ENCODE results near the gene TMEM175. TPM values are rescaled to one million over a fixed set of nuclear protein-coding genes. Genes with fewer than 3 reads are reported as not detected.

The TMEM175 gene
- total RNA-seq, 4 donors from 2014 or later = 33.3 to 61.2 (median 39.0) TPM

DNA sequence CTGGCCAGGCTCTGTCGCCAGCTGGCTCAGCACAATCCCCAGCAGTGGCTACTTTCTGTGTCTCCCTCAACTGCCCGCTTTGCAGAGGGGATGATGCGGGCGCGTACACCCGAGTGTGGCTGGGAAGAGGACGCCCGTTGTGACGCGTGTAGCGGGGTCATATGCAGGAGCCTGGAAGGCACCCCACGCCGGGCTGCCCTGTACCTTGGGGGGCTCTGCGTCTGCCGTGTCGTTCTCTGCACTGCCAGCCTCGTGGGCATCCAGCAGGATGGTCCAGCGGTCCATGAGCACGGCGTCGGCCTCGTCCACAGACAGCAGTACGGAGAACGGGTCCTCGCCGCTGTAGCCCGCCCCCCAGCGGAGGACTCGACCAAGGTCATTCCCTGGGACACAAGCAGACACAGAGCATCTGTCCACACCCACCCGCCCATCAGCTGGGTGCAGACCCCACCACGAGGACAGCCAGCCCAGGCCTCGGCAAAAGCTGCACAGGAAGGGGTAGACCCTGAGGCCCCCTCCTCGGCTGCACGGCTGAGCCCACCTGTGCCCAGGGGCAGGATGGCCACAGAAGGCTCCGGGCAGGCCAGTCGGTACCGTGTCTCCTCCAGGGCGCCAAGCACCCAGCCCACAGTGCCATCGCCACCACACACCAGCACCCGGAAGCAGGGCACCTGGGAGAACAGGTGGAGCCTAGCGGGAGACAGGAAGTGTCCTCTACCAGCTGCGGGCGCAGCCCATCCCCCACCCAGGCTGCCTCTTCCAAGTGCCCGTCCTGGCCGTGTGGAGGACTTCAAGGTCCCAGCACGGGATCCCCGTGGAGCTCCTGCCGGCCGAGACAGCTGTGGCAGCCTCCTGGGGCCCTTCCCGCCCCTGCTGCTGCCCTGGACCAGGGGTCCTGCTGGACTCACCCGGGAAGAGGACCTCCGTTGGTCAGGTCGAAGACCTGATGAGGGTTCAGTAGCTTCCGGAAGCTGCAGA is 30.3 kb downstream of the TMEM175 start:
- Histone ChIP-seq H3K9me3 (no peaks in the 10 kb centered on the region), H3K27me3 (no peaks in the 10 kb centered on the region), H3K4me1 (no peaks in the 10 kb centered on the region), H3K27ac (peak overlapping the region in 1 of 4 donors; percentile 63), H3K4me3 (no peak overlapping the region), H3K36me3 (peaks cover 0 to 100% (median 0%) of the 10 kb centered on the region in 3 donors)
- TF ChIP-seq POLR2A (IDR thresholded peaks at IDR 0.05) = no peak
- no peak for TF ChIP-seq EP300 (IDR thresholded peaks at IDR 0.05)
- no peak for TF ChIP-seq CTCF (IDR thresholded peaks at IDR 0.05)
- WGBS, 2 donors = 90 to 93% methylated on average over 44 to 54 of the region's 54 CpGs
- DNase-seq (ENCODE audit: low spot score in 2 of 2) = no peak

- DNase-seq (ENCODE audit: low spot score in 2 of 2) = no peak
- Histone ChIP-seq H3K4me1 (peaks cover 0 to 3% (median 0%) of the 10 kb centered on the region in 4 donors), H3K27ac (peak overlapping the region in 1 of 4 donors; percentile 63), H3K27me3 (no peaks in the 10 kb centered on the region), H3K36me3 (peaks cover 0 to 92% (median 0%) of the 10 kb centered on the region in 3 donors), H3K9me3 (no peaks in the 10 kb centered on the region), H3K4me3 (no peak overlapping the region)
- WGBS, 2 donors = 92 to 93% methylated on average over 36 to 39 of the region's 39 CpGs
- TF ChIP-seq CTCF (IDR thresholded peaks at IDR 0.05) = no peak
- no peak for TF ChIP-seq EP300 (IDR thresholded peaks at IDR 0.05)
- no peak for TF ChIP-seq POLR2A (IDR thresholded peaks at IDR 0.05)
These were observed 31.3 kb downstream of the TMEM175 start for GRCh38 chr4:963276-964225.

- no peak for DNase-seq (ENCODE audit: low spot score in 2 of 2)
- Histone ChIP-seq H3K4me1 (peaks cover 0 to 3% (median 0%) of the 10 kb centered on the region in 4 donors), H3K27ac (no peak overlapping the region), H3K36me3 (peaks cover 0 to 83% (median 0%) of the 10 kb centered on the region in 3 donors), H3K9me3 (no peaks in the 10 kb centered on the region), H3K4me3 (no peak overlapping the region), H3K27me3 (no peaks in the 10 kb centered on the region)
- 80 to 83% methylated on average over 13 to 17 of the region's 23 CpGs for WGBS, 2 donors
- TF ChIP-seq CTCF (IDR thresholded peaks at IDR 0.05) (no peak), EP300 (IDR thresholded peaks at IDR 0.05) (no peak), POLR2A (IDR thresholded peaks at IDR 0.05) (no peak)
These were observed 32.2 kb downstream of the TMEM175 start for GRCh38 chr4:964346-965025.

DNA sequence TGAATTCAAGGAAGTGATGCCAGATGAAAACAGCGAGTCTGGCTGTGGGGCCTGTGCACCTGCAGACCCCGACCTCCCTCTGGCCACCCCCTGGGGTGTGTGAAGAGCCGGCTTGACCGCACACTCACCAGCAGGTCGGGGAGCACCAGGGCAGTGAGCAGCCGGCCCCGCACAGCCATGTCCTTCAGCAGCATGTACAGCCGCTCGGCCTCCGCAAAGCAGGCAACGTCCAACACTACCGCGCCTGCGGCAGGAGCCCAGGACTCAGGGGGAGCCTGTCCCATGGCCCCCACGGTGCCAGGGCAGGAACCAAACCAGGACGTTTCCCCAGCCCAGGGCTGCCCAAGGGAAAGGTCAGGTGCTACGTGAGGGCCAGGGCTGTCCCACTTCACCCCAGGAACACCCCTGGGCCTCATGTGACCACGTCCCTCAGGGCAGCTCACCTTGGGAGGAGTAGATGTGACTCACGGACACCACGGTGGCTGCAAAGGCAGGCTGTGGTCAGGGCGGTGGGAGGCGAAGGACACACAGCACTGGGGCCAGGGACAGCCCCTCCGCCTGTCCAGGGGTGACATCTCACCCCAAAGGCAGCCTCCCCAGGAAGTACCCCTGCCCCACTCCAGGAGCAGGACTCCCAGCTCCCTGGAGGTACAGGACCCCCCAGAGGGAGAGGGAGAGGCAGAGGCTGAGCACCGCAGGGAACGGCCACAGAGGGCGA is 32.9 kb downstream of the TMEM175 start:
- H3K27ac ChIP-seq = no peak overlapping the region
- no peak for DNase-seq (ENCODE audit: low spot score in 2 of 2)
- peaks cover 0 to 3% (median 0%) of the 10 kb centered on the region in 4 donors for H3K4me1 ChIP-seq
- H3K9me3 ChIP-seq = no peaks in the 10 kb centered on the region
- H3K27me3 ChIP-seq = no peaks in the 10 kb centered on the region
- 83 to 88% methylated on average over 10 of the region's 26 CpGs for WGBS, 2 donors
- no peak for TF ChIP-seq EP300 (IDR thresholded peaks at IDR 0.05)
- TF ChIP-seq POLR2A (IDR thresholded peaks at IDR 0.05) = no peak
- TF ChIP-seq CTCF (IDR thresholded peaks at IDR 0.05) = no peak
- no peak overlapping the region for H3K4me3 ChIP-seq
- peaks cover 0 to 76% (median 0%) of the 10 kb centered on the region in 3 donors for H3K36me3 ChIP-seq

Measured in tibial nerve (tissue), 4 donors.